ENCODE data around the gene MLLT1.

The MLLT1 gene

GRCh38 chr19:6250909-6251308 is 28.9 kb downstream of the MLLT1 start:
- no peaks in the 10 kb centered on the region for H3F3A ChIP-seq (ENCODE audit: insufficient read depth)
- no peak overlapping the region for H3K9ac ChIP-seq (ENCODE audit: low read length)
- H3K27ac ChIP-seq (ENCODE audit: low read depth, low read length): no peak overlapping the region
- no peak overlapping the region for H3K4me3 ChIP-seq (ENCODE audit: insufficient read depth, low read length, poor library complexity, severe bottlenecking)
- no peaks in the 10 kb centered on the region; the same call in 1 of the 2 replicates for H3K36me3 ChIP-seq (ENCODE audit: low read length)
- no peaks in the 10 kb centered on the region for H3K27me3 ChIP-seq (ENCODE audit: low read length)
- TF ChIP-seq EZH2phosphoT487 (conservative IDR thresholded peaks at IDR 0.05; ENCODE audit: low read length) (no peak), CTCF (IDR thresholded peaks at IDR 0.05; ENCODE audit: insufficient read depth, low read length, poor library complexity, severe bottlenecking) (no peak)
- H3K9me2 ChIP-seq (replicated peaks; ENCODE audit: insufficient read depth, low read length): no peaks in the 10 kb centered on the region
- H3K4me2 ChIP-seq (ENCODE audit: low read depth, low read length, poor library complexity, severe bottlenecking): no peak overlapping the region
- 0 out of 2 replicates have a peak, but pooled peaks cover 4% of the 10 kb centered on the region for H4K20me1 ChIP-seq (ENCODE audit: low read depth, low read length)
- H2AFZ ChIP-seq (ENCODE audit: low read depth, low read length, severe bottlenecking): no peak overlapping the region
- peaks cover 96% of the 10 kb centered on the region for H3K79me2 ChIP-seq (ENCODE audit: insufficient read depth, low read length)
- H3K9me3 ChIP-seq (ENCODE audit: insufficient read depth, low read length): no peaks in the 10 kb centered on the region

GRCh38 chr19:6250024-6250615 is 29.7 kb downstream of the MLLT1 start:
- Histone ChIP-seq H3K4me2 (ENCODE audit: low read depth, low read length, poor library complexity, severe bottlenecking) (no peak overlapping the region), H3K27ac (ENCODE audit: low read depth, low read length) (no peak overlapping the region), H4K20me1 (ENCODE audit: low read depth, low read length) (0 out of 2 replicates have a peak, but pooled peaks cover 4% of the 10 kb centered on the region), H3K36me3 (ENCODE audit: low read length) (no peaks in the 10 kb centered on the region; the same call in 1 of the 2 replicates), H3K79me2 (ENCODE audit: insufficient read depth, low read length) (peaks cover 92% of the 10 kb centered on the region), H2AFZ (ENCODE audit: low read depth, low read length, severe bottlenecking) (no peak overlapping the region), H3K9ac (ENCODE audit: low read length) (no peak overlapping the region), H3K9me3 (ENCODE audit: insufficient read depth, low read length) (no peaks in the 10 kb centered on the region), H3F3A (ENCODE audit: insufficient read depth) (no peaks in the 10 kb centered on the region), H3K27me3 (ENCODE audit: low read length) (no peaks in the 10 kb centered on the region), H3K9me2 (replicated peaks; ENCODE audit: insufficient read depth, low read length) (no peaks in the 10 kb centered on the region), H3K4me3 (ENCODE audit: insufficient read depth, low read length, poor library complexity, severe bottlenecking) (no peak overlapping the region)
- TF ChIP-seq CTCF (IDR thresholded peaks at IDR 0.05; ENCODE audit: insufficient read depth, low read length, poor library complexity, severe bottlenecking) (no peak), EZH2phosphoT487 (conservative IDR thresholded peaks at IDR 0.05; ENCODE audit: low read length) (no peak)

- Histone ChIP-seq H3K9me2 (replicated peaks; ENCODE audit: insufficient read depth, low read length) (no peaks in the 10 kb centered on the region), H3K4me2 (ENCODE audit: low read depth, low read length, poor library complexity, severe bottlenecking) (no peak overlapping the region), H3K4me3 (ENCODE audit: insufficient read depth, low read length, poor library complexity, severe bottlenecking) (no peak overlapping the region), H3K27ac (ENCODE audit: low read depth, low read length) (no peak overlapping the region), H3K27me3 (ENCODE audit: low read length) (no peaks in the 10 kb centered on the region), H3K9me3 (ENCODE audit: insufficient read depth, low read length) (no peaks in the 10 kb centered on the region), H3K9ac (ENCODE audit: low read length) (no peak overlapping the region), H3K36me3 (ENCODE audit: low read length) (no peaks in the 10 kb centered on the region), H2AFZ (ENCODE audit: low read depth, low read length, severe bottlenecking) (no peak overlapping the region), H3F3A (ENCODE audit: insufficient read depth) (no peaks in the 10 kb centered on the region), H4K20me1 (ENCODE audit: low read depth, low read length) (0 out of 2 replicates have a peak, but pooled peaks cover 4% of the 10 kb centered on the region), H3K79me2 (ENCODE audit: insufficient read depth, low read length) (peaks cover 91% of the 10 kb centered on the region)
- no peak for TF ChIP-seq EZH2phosphoT487 (conservative IDR thresholded peaks at IDR 0.05; ENCODE audit: low read length)
- no peak for TF ChIP-seq CTCF (IDR thresholded peaks at IDR 0.05; ENCODE audit: insufficient read depth, low read length, poor library complexity, severe bottlenecking)
Measured at GRCh38 chr19:6249296-6249695, 30.5 kb downstream of the MLLT1 start.
